Panc1 (cell line): ENCODE data around the gene CCDC183.

Experiments
- CTCF ChIP-seq: fragments of 450-650 bp; IDR thresholded peaks from 2 replicates; pipeline ENCODE4 v1.5.1; 2017; ENCODE audit warnings: mild to moderate bottlenecking
- POLR2AphosphoS5 ChIP-seq: IDR thresholded peaks from 2 replicates; pipeline ENCODE4 v1.6.1; 2012; ENCODE audit warnings: mild to moderate bottlenecking, low read depth, low read length, moderate library complexity
- REST ChIP-seq, 2 experiments: IDR thresholded peaks; 2 replicates each; pipeline ENCODE4 v1.6.1; 2011 to 2012; ENCODE audit warnings: low read depth in 2 of 2, control low read depth in 1 of 2, low read length in 1 of 2, mild to moderate bottlenecking in 1 of 2, moderate library complexity in 1 of 2; ENCODE audit not compliant: insufficient read depth in 1 of 2
- SIN3A ChIP-seq: IDR thresholded peaks from 2 replicates; pipeline ENCODE4 v1.6.1; 2012; ENCODE audit warnings: low read depth, mild to moderate bottlenecking, low read length, moderate library complexity, borderline replicate concordance; ENCODE audit not compliant: insufficient read depth

- no peak for TF ChIP-seq CTCF
- TF ChIP-seq REST (IDR thresholded peaks at IDR 0.05; ENCODE audit: insufficient read depth in 1 of 2, low read depth in 2 of 2, low read length in 1 of 2) = no peak
- no peak for TF ChIP-seq SIN3A
- no peak for TF ChIP-seq POLR2AphosphoS5
Observed at GRCh38 chr9:136762221-136762691, 33.9 kb upstream of the CCDC183 start.
